Astrocyte of the hippocampus (primary cell): ENCODE measurements around the gene HNF1B.
"Not testable (repeated sequence)": the region's sequence is repeated elsewhere in the genome, so short reads cannot be mapped to it uniquely, and the experiment has no call there.

Experiments
- DNase-seq: peaks from one replicate; pipeline ENCODE4 v3.0.0; 2011; ENCODE audit warnings: low read depth, low spot score

HNF1B gene, protein sequence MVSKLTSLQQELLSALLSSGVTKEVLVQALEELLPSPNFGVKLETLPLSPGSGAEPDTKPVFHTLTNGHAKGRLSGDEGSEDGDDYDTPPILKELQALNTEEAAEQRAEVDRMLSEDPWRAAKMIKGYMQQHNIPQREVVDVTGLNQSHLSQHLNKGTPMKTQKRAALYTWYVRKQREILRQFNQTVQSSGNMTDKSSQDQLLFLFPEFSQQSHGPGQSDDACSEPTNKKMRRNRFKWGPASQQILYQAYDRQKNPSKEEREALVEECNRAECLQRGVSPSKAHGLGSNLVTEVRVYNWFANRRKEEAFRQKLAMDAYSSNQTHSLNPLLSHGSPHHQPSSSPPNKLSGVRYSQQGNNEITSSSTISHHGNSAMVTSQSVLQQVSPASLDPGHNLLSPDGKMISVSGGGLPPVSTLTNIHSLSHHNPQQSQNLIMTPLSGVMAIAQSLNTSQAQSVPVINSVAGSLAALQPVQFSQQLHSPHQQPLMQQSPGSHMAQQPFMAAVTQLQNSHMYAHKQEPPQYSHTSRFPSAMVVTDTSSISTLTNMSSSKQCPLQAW

GRCh38 chr17:37744961-37745800 is at the start of gene HNF1B:
Gene HNF1B (minus strand): TSS chr17:37745059. CDS start chr17:37744884, 175 bp downstream.
- DNase-seq: no peak

- DNase-seq: no peak
These were observed 47.9 kb upstream of the HNF1B start for GRCh38 chr17:37792787-37793186.

DNA sequence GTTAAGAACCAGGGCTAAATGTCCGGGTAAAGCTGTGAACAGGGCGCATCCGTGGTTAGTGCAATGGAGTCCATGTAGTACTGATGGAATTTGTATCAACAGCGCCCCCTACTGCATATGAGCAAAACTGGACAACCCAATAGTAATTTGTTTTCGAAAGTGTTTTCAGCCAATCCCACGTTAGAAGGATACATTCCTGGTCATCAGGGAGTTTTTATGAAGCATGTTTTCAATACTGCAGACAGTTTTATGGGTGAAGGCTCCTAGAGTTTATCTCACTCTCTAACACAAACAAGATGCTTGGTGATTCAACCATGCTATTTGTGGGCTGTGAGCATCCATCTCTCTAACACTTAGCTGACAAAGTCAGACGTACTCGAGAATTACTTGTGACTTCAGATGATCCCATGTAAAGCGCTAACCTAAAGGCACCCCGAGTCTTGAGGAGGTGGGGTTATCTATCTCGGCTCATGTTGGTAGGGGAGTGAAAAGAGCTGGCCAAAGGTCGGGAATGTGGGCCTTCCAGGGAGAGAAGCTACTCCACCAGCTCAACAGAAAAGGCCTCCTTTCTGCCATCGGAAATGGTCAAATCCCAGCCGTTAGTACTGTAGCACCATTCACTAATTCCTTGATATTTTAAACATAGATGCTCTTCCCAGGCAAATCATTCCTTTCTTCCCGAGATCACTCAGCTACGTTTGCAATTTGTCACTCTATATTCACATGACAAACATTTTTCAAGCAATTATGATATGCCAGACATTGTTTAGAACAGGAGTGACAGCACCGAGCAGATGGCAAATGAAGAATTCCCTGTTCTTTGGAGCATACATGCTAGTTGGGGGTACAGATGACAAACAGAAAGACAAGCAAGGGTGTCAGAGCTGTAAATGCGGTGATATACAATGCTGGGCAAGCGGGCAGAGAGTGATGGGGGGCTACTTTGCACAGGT is 46.9 kb upstream of the HNF1B start:
- DNase-seq: no peak

DNA sequence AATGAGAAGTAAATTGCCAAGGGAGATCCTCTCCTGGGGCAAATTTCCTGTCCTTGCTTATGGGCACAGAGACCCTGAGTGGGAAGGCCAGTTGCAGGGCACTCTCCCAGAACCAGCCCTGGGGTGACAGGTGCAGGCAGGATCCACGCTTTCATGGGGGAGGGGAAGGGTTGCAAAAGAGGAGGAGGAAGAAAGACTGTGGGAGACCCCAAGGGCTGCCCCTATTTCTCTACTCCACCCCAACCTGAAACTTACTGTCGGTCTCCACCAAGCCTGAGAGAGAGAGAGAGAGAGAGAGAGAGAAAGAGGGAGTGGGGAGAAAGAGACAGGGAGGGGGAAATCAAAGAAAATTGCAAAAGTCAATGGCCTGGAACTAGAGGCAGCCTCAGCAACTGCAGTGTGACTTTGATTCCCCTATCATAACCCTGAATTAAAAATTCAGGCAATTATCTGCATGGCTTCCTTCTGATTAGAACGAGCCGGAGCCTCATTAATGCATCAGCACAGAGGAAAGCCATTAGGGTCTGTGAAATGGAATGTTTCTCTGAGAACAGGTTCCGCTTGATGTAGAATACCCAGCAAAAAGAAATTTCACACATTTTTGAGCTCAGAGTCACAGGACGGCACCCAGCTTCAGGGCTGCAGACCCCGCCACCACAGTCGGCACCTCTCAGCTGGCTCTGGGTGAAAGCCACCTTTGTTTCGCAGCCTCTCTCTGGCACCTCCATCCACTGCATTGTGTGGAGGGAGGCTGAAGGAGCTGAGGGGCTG is 45.1 kb upstream of the HNF1B start:
- peak; percentile 60 for DNase-seq

DNA sequence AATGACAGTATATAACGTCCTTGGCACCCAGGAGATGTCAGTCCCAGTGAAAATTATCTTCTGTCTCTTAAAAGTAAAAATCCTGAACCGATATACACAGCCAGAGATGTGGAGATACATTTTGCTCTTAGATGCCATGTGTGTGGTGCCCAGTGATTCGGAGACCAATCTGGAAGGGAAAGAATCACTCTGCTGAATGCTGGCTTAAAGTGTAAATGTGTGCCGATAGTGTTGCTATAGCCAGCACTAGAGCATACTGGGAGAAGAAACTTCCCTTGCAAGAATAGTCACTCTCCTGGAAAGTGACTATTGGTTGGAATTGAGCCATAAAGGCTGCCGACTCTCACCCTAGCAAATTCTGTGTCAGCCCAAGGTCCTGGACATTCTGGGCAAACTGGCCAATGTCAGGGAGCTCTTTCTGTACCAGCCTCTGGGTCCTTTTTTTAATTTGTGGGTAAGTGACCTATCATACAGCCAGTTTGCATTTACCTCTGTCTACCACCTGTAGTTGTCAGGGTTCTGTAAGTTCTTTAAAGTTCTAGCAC is 44.2 kb upstream of the HNF1B start:
- DNase-seq: no peak

- no peak for DNase-seq
These were observed 43.7 kb upstream of the HNF1B start for GRCh38 chr17:37788526-37788925.

DNA sequence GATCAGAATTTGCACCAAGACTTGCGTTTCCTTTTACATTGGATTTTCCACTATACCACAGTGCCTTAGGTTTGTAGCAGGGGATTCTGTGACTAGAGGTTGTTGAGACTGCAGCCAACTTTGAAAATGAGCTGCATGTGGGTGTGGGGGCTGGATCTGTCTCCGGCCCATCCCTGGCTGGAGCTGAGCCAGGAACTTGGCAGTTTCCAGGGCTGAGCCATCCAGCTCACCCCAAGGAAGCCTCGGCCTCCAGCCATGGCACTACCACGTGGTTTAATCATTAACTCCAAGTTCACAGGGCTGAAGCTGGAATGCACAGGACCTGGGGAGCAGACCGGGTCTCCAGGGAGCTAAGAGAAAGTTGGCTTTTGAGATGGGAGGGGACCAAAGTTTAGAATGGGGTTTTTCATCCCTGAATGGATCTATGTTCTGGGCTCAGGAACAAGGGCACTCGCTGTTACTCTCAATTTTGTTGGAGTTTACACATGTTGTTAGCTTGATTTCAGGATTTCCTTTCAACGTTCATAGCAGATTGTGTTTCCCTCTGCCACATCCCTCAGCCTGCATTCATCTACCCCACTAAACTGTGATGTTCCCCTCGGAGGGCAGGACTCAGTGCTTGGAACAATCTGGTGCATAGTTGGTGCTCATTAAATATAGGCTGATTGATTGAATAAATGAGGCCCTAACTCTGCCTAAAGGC is 42.3 kb upstream of the HNF1B start:
- DNase-seq: peak; percentile 78

GRCh38 chr17:37786481-37786880 is 41.6 kb upstream of the HNF1B start:
- DNase-seq: peak; percentile 49

- DNase-seq: not testable (repeated sequence)
These were observed 37.6 kb upstream of the HNF1B start for GRCh38 chr17:37782460-37782859.

- no peak for DNase-seq
These were observed 36.6 kb upstream of the HNF1B start for GRCh38 chr17:37781451-37781850.

DNA sequence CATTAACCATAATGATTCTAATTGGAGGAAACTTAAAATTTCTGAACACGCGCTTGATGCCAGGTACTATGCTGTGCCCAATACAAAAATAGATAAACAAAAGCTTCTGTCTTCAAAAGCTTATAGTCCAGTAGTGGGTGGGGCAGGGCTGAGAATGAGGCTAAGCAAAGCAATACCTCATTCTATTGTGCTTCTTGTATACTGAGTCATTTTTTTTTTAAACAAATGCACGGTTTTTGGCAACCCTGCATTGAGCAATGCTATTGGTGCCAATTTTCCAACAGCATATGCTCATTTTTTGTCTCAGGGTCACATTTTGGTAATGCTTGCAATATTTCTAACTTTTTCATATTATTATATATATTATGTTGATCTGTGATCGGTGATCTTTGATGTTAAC is 34.7 kb upstream of the HNF1B start:
- DNase-seq: peak; percentile 25

DNA sequence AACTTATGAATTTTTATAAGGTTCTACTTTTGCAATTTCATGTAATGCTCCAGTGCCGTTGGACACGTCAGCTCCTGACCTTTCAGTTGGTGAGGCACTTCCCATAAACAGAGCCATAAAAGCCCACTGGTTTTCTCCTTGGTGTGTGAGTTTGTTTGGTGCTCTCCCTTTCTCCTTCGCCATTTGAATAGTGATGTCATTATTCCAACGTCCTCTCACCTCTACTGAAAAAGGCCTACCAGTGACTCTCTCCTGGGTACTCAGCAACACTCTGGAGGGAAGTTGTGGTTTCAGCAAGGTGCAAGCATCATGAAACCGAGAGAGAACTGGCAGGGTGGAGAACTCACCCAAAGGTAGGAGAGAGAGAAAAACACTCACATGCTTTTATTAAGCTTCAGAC is 29.6 kb upstream of the HNF1B start:
- no peak for DNase-seq

GRCh38 chr17:37772982-37773381 is 28.1 kb upstream of the HNF1B start:
- no peak for DNase-seq

DNA sequence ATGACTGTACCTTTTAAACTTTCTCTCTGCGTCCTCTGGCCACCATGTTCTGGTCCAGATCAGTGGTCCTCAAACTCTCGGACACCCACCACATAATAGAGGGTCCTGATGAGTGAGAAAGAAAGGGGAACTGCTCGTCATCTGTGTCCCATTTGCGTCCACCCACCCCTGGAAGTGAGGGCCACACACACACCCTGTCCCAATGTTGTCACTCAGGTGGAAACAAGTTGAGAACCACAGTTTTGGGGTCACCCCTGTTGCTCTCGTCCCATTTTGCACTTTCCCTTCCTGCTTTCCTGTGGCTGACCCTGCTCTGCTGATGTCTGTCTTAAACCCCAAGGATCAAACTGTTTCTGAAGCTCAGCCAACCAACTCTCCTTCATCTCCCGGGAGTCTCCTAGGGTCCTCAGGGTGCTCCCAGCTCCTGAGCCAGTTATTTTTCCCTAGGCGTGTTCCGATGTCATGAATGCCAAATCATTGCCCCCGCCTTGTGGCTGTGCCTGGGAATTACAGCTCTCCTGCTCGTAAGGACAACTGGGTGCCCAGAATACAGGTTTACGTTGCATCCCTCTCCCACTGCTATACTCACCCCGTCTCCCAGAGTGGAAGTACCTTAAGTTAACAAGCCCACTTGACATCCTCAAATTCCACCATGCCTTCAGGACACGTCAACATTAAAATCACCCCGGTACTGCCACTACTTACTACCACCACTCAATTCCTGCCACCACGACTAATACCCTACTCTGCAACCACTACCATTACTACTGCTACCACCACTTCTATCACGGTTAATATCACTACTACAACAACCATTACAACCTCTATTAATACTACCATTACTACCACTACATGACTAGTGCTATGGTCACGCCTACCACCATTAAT is 26.0 kb upstream of the HNF1B start:
- peak; percentile 76 for DNase-seq

GRCh38 chr17:37769050-37769449 is 24.2 kb upstream of the HNF1B start:
- DNase-seq: no peak

DNA sequence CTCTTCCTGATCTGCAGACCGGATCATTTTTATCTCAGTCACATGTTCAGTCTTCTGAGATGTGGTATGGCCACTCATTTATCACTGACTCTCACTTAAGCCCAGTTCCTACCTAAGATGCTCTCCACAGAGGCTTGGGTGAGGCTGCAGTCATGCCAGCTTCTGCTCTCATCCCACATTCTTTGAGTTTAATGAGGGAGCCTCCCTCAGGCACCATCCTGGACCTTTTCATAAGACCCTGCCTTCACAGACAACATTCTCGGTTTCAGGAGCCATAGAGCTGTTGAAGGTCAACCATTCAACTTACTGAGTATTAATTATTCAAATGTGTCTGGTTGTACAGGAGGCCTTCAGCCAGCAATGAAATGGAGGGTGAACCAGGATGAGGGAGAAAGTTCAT is 23.6 kb upstream of the HNF1B start:
- DNase-seq: no peak

- DNase-seq: no peak
These were observed 22.1 kb upstream of the HNF1B start for GRCh38 chr17:37766971-37767370.

DNA sequence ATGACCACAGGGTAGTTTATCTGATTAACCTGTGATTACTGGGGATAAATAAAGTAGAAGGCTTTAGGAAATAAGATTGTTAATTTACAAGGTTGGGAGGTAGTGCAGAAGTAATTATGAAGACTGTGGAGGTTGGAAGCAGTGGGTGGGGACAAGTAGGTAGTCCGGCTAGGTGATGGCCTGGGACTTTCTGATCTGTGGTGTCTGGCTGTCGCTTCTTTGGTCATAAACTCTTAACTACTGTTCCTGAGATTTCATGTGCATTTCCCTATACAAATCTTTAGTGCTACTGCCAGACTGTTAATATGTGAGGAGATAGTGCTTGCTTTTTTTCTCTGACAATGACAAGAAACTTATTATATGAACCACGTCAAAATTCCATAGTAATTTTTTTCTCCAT is 19.5 kb upstream of the HNF1B start:
- no peak for DNase-seq

DNA sequence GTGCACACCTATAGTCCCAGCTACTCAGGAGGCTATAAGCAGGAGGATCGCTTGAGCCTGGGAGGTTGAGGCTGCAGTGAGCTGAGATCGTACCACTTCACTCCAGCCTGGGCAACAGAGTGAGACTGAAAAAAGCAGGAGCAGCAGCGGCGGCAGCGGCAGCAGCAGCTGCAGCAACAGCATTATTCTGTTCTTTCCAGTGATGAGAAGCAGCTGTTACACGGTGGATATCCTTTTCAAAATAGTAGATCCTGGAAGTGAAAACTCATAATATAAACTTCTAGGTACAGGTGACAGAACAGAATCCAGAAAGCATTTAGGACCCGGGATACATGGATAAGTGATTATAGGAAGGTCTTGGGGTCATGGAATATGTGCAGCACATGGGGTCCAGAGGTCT is 17.8 kb upstream of the HNF1B start:
- DNase-seq: no peak
